HL-60 (cell line): Measurements from ENCODE around the gene TMEM163.

Source experiments
- DNase-seq, 2 experiments: peaks; one replicate each; pipeline ENCODE4 v3.0.0-alpha.2; 2010 to 2020; ENCODE audit warnings: low read depth in 1 of 2, low spot score in 1 of 2
- H3K27ac ChIP-seq: fragments of 250-450 bp; sonication (Bioruptor Pico); replicated peaks from 2 replicates; pipeline ENCODE4 v1.5.1; 2020; ENCODE audit warnings: mild to moderate bottlenecking, moderate library complexity
- H3K27me3 ChIP-seq: fragments of 250-450 bp; sonication (Bioruptor Pico); 2 replicates; pipeline ENCODE4 v1.5.1; 2021; ENCODE audit warnings: mild to moderate bottlenecking, moderate library complexity; ENCODE audit not compliant: insufficient read depth, poor library complexity, severe bottlenecking
- H3K4me3 ChIP-seq: replicated peaks from 2 replicates; pipeline ENCODE4 v1.5.1; 2011; ENCODE audit warnings: mild to moderate bottlenecking, control low read depth, low read length; ENCODE audit not compliant: insufficient read depth
- CTCF ChIP-seq: IDR thresholded peaks from one replicate; pipeline ENCODE4 v1.5.1; 2011; ENCODE audit warnings: low read length, control low read depth, inconsistent platforms; ENCODE audit not compliant: insufficient read depth
- GABPA ChIP-seq: IDR thresholded peaks from 2 replicates; pipeline ENCODE4 v1.6.1; 2012; ENCODE audit warnings: low read depth
- POLR2AphosphoS5 ChIP-seq: IDR thresholded peaks from 2 replicates; pipeline ENCODE4 v1.6.1; 2012; ENCODE audit warnings: low read depth
- REST ChIP-seq: IDR thresholded peaks from 2 replicates; pipeline ENCODE4 v1.6.1; 2012; ENCODE audit warnings: low read depth; ENCODE audit not compliant: insufficient replicate concordance
- SPI1 ChIP-seq: IDR thresholded peaks from 2 replicates; pipeline ENCODE4 v1.6.1; 2012; ENCODE audit warnings: low read depth, mild to moderate bottlenecking, borderline replicate concordance

TMEM163 gene

DNA sequence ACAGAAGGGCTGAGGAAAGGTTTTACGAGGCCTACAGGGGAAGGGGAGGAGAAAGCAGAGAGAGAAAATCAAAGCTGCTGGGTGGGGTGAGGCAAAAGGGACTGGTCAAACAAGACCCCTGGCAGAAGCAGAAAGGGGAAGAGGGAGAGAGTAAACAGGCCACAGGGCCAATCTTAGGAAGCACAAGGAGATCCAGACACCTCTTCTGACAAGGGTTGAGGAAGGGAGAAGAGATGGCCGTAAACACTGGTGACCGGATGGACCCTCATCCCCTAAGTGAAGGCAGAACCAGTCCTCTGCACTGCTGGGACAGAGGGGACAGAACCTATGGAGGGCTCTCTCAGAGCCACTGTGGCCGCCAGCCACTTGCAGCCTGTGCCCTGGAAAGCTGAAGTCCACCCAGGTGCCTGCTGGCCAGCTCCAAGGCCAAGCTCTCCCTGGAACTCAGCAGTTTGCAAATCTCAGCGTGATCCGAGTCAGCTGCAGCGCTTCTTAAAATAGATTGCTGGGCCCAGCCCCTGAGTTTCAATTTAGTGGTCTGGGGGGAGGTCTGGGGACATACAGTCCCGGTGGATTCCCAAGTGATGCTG lies 108.8 kb downstream of the TMEM163 start:
- no peak overlapping the region for H3K27ac ChIP-seq
- H3K4me3 ChIP-seq, result no peak overlapping the region
- no peak for DNase-seq
- no peak for TF ChIP-seq CTCF
- no peak for TF ChIP-seq SPI1
- no peak for TF ChIP-seq GABPA
- no peak for TF ChIP-seq REST
- no peak for TF ChIP-seq POLR2AphosphoS5
- no peaks in the 10 kb centered on the region for H3K27me3 ChIP-seq

DNA sequence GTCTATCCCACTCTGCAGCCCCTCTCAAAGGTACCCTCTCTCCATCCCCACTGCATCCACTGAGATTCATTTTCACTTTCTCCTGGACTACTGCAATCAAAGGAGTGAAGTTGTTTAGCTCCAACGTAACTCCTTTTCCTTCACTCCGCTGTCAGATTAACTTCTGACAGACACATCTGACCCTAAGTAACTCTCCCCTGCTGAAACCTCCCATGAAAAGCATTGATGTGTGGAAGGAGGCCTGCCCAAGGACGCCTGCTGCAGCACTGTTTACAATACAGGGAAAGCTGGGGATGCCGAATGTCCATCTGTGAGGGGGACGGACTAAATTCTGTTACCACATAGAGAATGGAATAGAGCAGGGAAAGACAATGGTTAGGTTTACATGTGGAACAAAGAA lies 114.8 kb downstream of the TMEM163 start:
- no peaks in the 10 kb centered on the region for H3K27me3 ChIP-seq
- H3K27ac ChIP-seq, result no peak overlapping the region
- no peak for TF ChIP-seq GABPA
- no peak for TF ChIP-seq POLR2AphosphoS5
- TF ChIP-seq CTCF, result no peak
- TF ChIP-seq SPI1, result no peak
- TF ChIP-seq REST, result no peak
- H3K4me3 ChIP-seq, result no peak overlapping the region
- DNase-seq, result no peak

DNA sequence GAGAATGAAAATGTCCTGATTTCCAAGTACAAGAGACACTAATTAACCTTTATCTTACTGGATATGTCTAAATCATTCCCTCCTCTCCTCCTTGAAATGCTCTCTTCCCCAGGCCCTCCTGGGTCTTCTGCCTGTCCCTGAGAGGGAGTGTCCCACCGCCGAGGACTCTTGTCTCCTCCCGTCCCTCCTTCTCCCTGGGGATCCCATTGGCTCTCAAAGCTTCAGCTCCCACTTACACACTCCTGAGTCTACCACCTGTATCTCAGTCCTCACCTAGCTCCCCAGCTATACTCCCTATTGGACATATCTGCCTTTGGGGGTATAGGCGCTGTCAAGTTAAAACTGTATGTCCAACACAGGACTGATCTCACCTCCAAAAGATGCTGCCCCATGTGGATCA lies 116.1 kb downstream of the TMEM163 start:
- Histone ChIP-seq H3K27ac (no peak overlapping the region), H3K27me3 (no peaks in the 10 kb centered on the region), H3K4me3 (no peak overlapping the region)
- TF ChIP-seq REST (no peak), GABPA (no peak), CTCF (no peak), POLR2AphosphoS5 (no peak), SPI1 (no peak)
- no peak for DNase-seq
